Stomach smooth muscle (tissue), 2 donors: ENCODE measurements around the gene UCHL5.
"Not testable (repeated sequence)": the region's sequence is repeated elsewhere in the genome, so short reads cannot be mapped to it uniquely, and the experiment has no call there.

ENCODE experiments used
- H3K27ac ChIP-seq: one replicate; pipeline ENCODE4 v1.7.0; 2013; ENCODE audit warnings: mild to moderate bottlenecking, low read length, inconsistent platforms
- H3K27me3 ChIP-seq, 2 donors: one replicate each; pipeline ENCODE4 v1.7.0; 2013; ENCODE audit warnings: low read length in 2 of 2; ENCODE audit not compliant: insufficient read depth in 2 of 2, control insufficient read depth in 1 of 2
- H3K36me3 ChIP-seq, 2 donors: one replicate each; pipeline ENCODE4 v1.7.0; 2013; ENCODE audit warnings: low read length in 2 of 2; ENCODE audit not compliant: control insufficient read depth in 2 of 2, insufficient read depth in 2 of 2
- H3K4me1 ChIP-seq: one replicate; pipeline ENCODE4 v1.7.0; 2013; ENCODE audit warnings: low read length; ENCODE audit not compliant: control insufficient read depth, insufficient read depth
- H3K4me3 ChIP-seq, 2 donors: one replicate each; pipeline ENCODE4 v1.7.0; 2013; ENCODE audit warnings: low read length in 2 of 2
- H3K9ac ChIP-seq, 2 donors: one replicate each; pipeline ENCODE4 v1.7.0; 2013; ENCODE audit warnings: low read length in 2 of 2, mild to moderate bottlenecking in 1 of 2
- H3K9me3 ChIP-seq, 2 donors: one replicate each; pipeline ENCODE4 v1.7.0; 2013; ENCODE audit warnings: low read length in 2 of 2; ENCODE audit not compliant: control insufficient read depth in 2 of 2
- donor health status: healthy.
- donor health status: Pancreatic carcinoma.

Gene UCHL5

GRCh38 chr1:192980856-192981255 is 78.3 kb downstream of the UCHL5 start:
- Histone ChIP-seq H3K36me3 (no peaks in the 10 kb centered on the region), H3K4me3 (no peak overlapping the region), H3K9me3 (no peaks in the 10 kb centered on the region), H3K27me3 (no peaks in the 10 kb centered on the region), H3K27ac (no peak overlapping the region), H3K9ac (no peak overlapping the region), H3K4me1 (no peaks in the 10 kb centered on the region)

GRCh38 chr1:192980334-192980733 is 78.8 kb downstream of the UCHL5 start:
- not testable (repeated sequence) for H3K27ac ChIP-seq, H3K9me3 ChIP-seq, H3K4me3 ChIP-seq, H3K9ac ChIP-seq, H3K27me3 ChIP-seq, H3K36me3 ChIP-seq, H3K4me1 ChIP-seq

GRCh38 chr1:192979542-192979941 is 79.6 kb downstream of the UCHL5 start:
- no peaks in the 10 kb centered on the region for H3K36me3 ChIP-seq
- H3K27ac ChIP-seq: no peak overlapping the region
- H3K9ac ChIP-seq: no peak overlapping the region

GRCh38 chr1:192978195-192978710 is 80.9 kb downstream of the UCHL5 start:
- no peaks in the 10 kb centered on the region for H3K4me1 ChIP-seq
- no peaks in the 10 kb centered on the region for H3K36me3 ChIP-seq
- no peak overlapping the region for H3K27ac ChIP-seq
- no peak overlapping the region for H3K4me3 ChIP-seq
- no peaks in the 10 kb centered on the region for H3K27me3 ChIP-seq
- H3K9me3 ChIP-seq: no peaks in the 10 kb centered on the region
- no peak overlapping the region for H3K9ac ChIP-seq

More at GRCh38 chr1:192979542-192979941, 79.6 kb downstream of the UCHL5 start:
- no peaks in the 10 kb centered on the region for H3K27me3 ChIP-seq
- H3K4me3 ChIP-seq: no peak overlapping the region
- no peaks in the 10 kb centered on the region for H3K9me3 ChIP-seq
- H3K4me1 ChIP-seq: no peaks in the 10 kb centered on the region

GRCh38 chr1:192977089-192977706 is 82.0 kb downstream of the UCHL5 start:
- Histone ChIP-seq H3K9me3 (no peaks in the 10 kb centered on the region), H3K4me1 (no peaks in the 10 kb centered on the region), H3K27me3 (no peaks in the 10 kb centered on the region), H3K36me3 (no peaks in the 10 kb centered on the region), H3K27ac (no peak overlapping the region), H3K4me3 (no peak overlapping the region), H3K9ac (no peak overlapping the region)

- H3K36me3 ChIP-seq: no peaks in the 10 kb centered on the region
- no peaks in the 10 kb centered on the region for H3K9me3 ChIP-seq
- H3K9ac ChIP-seq: no peak overlapping the region
- no peaks in the 10 kb centered on the region for H3K27me3 ChIP-seq
- H3K4me1 ChIP-seq: no peaks in the 10 kb centered on the region
- H3K4me3 ChIP-seq: no peak overlapping the region
- H3K27ac ChIP-seq: no peak overlapping the region
Observed at GRCh38 chr1:192976576-192976975, 82.6 kb downstream of the UCHL5 start.

GRCh38 chr1:192974701-192975100 is 84.5 kb downstream of the UCHL5 start:
- no peak overlapping the region for H3K9ac ChIP-seq
- no peaks in the 10 kb centered on the region for H3K9me3 ChIP-seq
- H3K27me3 ChIP-seq: no peaks in the 10 kb centered on the region
- no peaks in the 10 kb centered on the region for H3K36me3 ChIP-seq
- H3K4me1 ChIP-seq: no peaks in the 10 kb centered on the region
- no peak overlapping the region for H3K27ac ChIP-seq
- no peak overlapping the region for H3K4me3 ChIP-seq

GRCh38 chr1:192973988-192974387 is 85.2 kb downstream of the UCHL5 start:
- H3K4me3 ChIP-seq: no peak overlapping the region
- H3K27me3 ChIP-seq: no peaks in the 10 kb centered on the region
- no peaks in the 10 kb centered on the region for H3K36me3 ChIP-seq
- H3K4me1 ChIP-seq: no peaks in the 10 kb centered on the region
- no peak overlapping the region for H3K9ac ChIP-seq
- H3K9me3 ChIP-seq: no peaks in the 10 kb centered on the region
- H3K27ac ChIP-seq: no peak overlapping the region

- Histone ChIP-seq H3K9ac (no peak overlapping the region), H3K27ac (no peak overlapping the region), H3K9me3 (no peaks in the 10 kb centered on the region), H3K4me3 (no peak overlapping the region), H3K36me3 (no peaks in the 10 kb centered on the region), H3K4me1 (no peaks in the 10 kb centered on the region), H3K27me3 (no peaks in the 10 kb centered on the region)
Observed at GRCh38 chr1:192973202-192973601, 86.0 kb downstream of the UCHL5 start.

GRCh38 chr1:192969091-192969490 is 90.1 kb downstream of the UCHL5 start:
- no peak overlapping the region for H3K27ac ChIP-seq

GRCh38 chr1:192968323-192968722 is 90.8 kb downstream of the UCHL5 start:
- Histone ChIP-seq H3K4me3 (no peak overlapping the region), H3K4me1 (no peaks in the 10 kb centered on the region), H3K9ac (no peak overlapping the region), H3K9me3 (no peaks in the 10 kb centered on the region), H3K36me3 (no peaks in the 10 kb centered on the region), H3K27me3 (no peaks in the 10 kb centered on the region), H3K27ac (no peak overlapping the region)

More at GRCh38 chr1:192969091-192969490, 90.1 kb downstream of the UCHL5 start:
- Histone ChIP-seq H3K4me3 (no peak overlapping the region), H3K27me3 (no peaks in the 10 kb centered on the region), H3K9ac (no peak overlapping the region), H3K36me3 (no peaks in the 10 kb centered on the region), H3K4me1 (no peaks in the 10 kb centered on the region), H3K9me3 (no peaks in the 10 kb centered on the region)
